GM12872 (cell line): ENCODE results near the gene PRKD3.

ENCODE experiments used
- CTCF ChIP-seq: IDR thresholded peaks from 3 replicates; pipeline ENCODE4 v1.5.1; 2011; ENCODE audit warnings: low read depth, mild to moderate bottlenecking, low read length, moderate library complexity; ENCODE audit not compliant: insufficient read depth

The PRKD3 gene

GRCh38 chr2:37307500-37307899 lies 17.1 kb downstream of the PRKD3 start:
- TF ChIP-seq CTCF, result no peak

- TF ChIP-seq CTCF, result no peak
These were observed 18.6 kb downstream of the PRKD3 start for GRCh38 chr2:37306024-37306423.

GRCh38 chr2:37302701-37303252 lies 21.9 kb downstream of the PRKD3 start:
- no peak for TF ChIP-seq CTCF

- no peak for TF ChIP-seq CTCF
These were observed 23.2 kb downstream of the PRKD3 start for GRCh38 chr2:37301408-37301807.

- no peak for TF ChIP-seq CTCF
These were observed 24.1 kb downstream of the PRKD3 start for GRCh38 chr2:37300578-37300977.

- no peak for TF ChIP-seq CTCF
These were observed 24.5 kb downstream of the PRKD3 start for GRCh38 chr2:37300146-37300545.

GRCh38 chr2:37297632-37298031 lies 27.0 kb downstream of the PRKD3 start:
- no peak for TF ChIP-seq CTCF
